ENCODE data around the gene PLLP.

PLLP gene

GRCh38 chr16:57319646-57320045 is 35.2 kb upstream of the PLLP start:
- H3K4me2 ChIP-seq (ENCODE audit: low read depth, low read length, poor library complexity, severe bottlenecking): no peak overlapping the region
- no peaks in the 10 kb centered on the region for H3K36me3 ChIP-seq (ENCODE audit: insufficient read depth, low read length)
- H3F3A ChIP-seq (ENCODE audit: low read depth): no peaks in the 10 kb centered on the region
- no peak overlapping the region for H2AFZ ChIP-seq (ENCODE audit: low read length)
- no peaks in the 10 kb centered on the region for H3K4me1 ChIP-seq (ENCODE audit: insufficient read depth, low read length, poor library complexity, severe bottlenecking)
- no peaks in the 10 kb centered on the region for H3K9me3 ChIP-seq (ENCODE audit: insufficient read depth, low read depth, low read length)
- H3K79me2 ChIP-seq (ENCODE audit: insufficient read depth, low read length): no peaks in the 10 kb centered on the region
- no peak overlapping the region for H3K4me3 ChIP-seq (ENCODE audit: low read length, poor library complexity, severe bottlenecking)
- H3K27me3 ChIP-seq (ENCODE audit: insufficient read depth, low read length, poor library complexity, severe bottlenecking): no peaks in the 10 kb centered on the region
- H4K20me1 ChIP-seq (ENCODE audit: insufficient read depth, low read length, poor library complexity, severe bottlenecking): no peaks in the 10 kb centered on the region
- TF ChIP-seq EZH2phosphoT487 (IDR thresholded peaks at IDR 0.05; ENCODE audit: borderline replicate concordance) (no peak), CTCF (conservative IDR thresholded peaks at IDR 0.05; ENCODE audit: low read length) (no peak)
- no peaks in the 10 kb centered on the region for H3K9me2 ChIP-seq (replicated peaks; ENCODE audit: low read depth, low read length)
- no peak overlapping the region for H3K9ac ChIP-seq (ENCODE audit: low read depth, low read length, poor library complexity, severe bottlenecking)

- H3K9me3 ChIP-seq (ENCODE audit: insufficient read depth, low read depth, low read length): no peaks in the 10 kb centered on the region
- no peaks in the 10 kb centered on the region for H3K4me1 ChIP-seq (ENCODE audit: insufficient read depth, low read length, poor library complexity, severe bottlenecking)
- TF ChIP-seq EZH2phosphoT487 (IDR thresholded peaks at IDR 0.05; ENCODE audit: borderline replicate concordance) (no peak), CTCF (conservative IDR thresholded peaks at IDR 0.05; ENCODE audit: low read length) (no peak)
- no peaks in the 10 kb centered on the region for H3K27me3 ChIP-seq (ENCODE audit: insufficient read depth, low read length, poor library complexity, severe bottlenecking)
- no peaks in the 10 kb centered on the region for H4K20me1 ChIP-seq (ENCODE audit: insufficient read depth, low read length, poor library complexity, severe bottlenecking)
- H3K4me3 ChIP-seq (ENCODE audit: low read length, poor library complexity, severe bottlenecking): no peak overlapping the region
- no peaks in the 10 kb centered on the region for H3K79me2 ChIP-seq (ENCODE audit: insufficient read depth, low read length)
- H2AFZ ChIP-seq (ENCODE audit: low read length): no peak overlapping the region
- no peaks in the 10 kb centered on the region for H3F3A ChIP-seq (ENCODE audit: low read depth)
- no peaks in the 10 kb centered on the region for H3K9me2 ChIP-seq (replicated peaks; ENCODE audit: low read depth, low read length)
- no peak overlapping the region for H3K9ac ChIP-seq (ENCODE audit: low read depth, low read length, poor library complexity, severe bottlenecking)
- H3K36me3 ChIP-seq (ENCODE audit: insufficient read depth, low read length): no peaks in the 10 kb centered on the region
- H3K4me2 ChIP-seq (ENCODE audit: low read depth, low read length, poor library complexity, severe bottlenecking): no peak overlapping the region
Observed at GRCh38 chr16:57318240-57318970, 33.9 kb upstream of the PLLP start.

GRCh38 chr16:57316390-57317017 is 32.0 kb upstream of the PLLP start:
- Histone ChIP-seq H2AFZ (ENCODE audit: low read length) (no peak overlapping the region), H3K27me3 (ENCODE audit: insufficient read depth, low read length, poor library complexity, severe bottlenecking) (no peaks in the 10 kb centered on the region), H3K9me3 (ENCODE audit: insufficient read depth, low read depth, low read length) (no peaks in the 10 kb centered on the region), H4K20me1 (ENCODE audit: insufficient read depth, low read length, poor library complexity, severe bottlenecking) (no peaks in the 10 kb centered on the region), H3K36me3 (ENCODE audit: insufficient read depth, low read length) (no peaks in the 10 kb centered on the region), H3F3A (ENCODE audit: low read depth) (no peaks in the 10 kb centered on the region), H3K4me3 (ENCODE audit: low read length, poor library complexity, severe bottlenecking) (no peak overlapping the region), H3K9ac (ENCODE audit: low read depth, low read length, poor library complexity, severe bottlenecking) (no peak overlapping the region), H3K9me2 (replicated peaks; ENCODE audit: low read depth, low read length) (no peaks in the 10 kb centered on the region), H3K79me2 (ENCODE audit: insufficient read depth, low read length) (no peaks in the 10 kb centered on the region), H3K4me2 (ENCODE audit: low read depth, low read length, poor library complexity, severe bottlenecking) (no peak overlapping the region), H3K4me1 (ENCODE audit: insufficient read depth, low read length, poor library complexity, severe bottlenecking) (no peaks in the 10 kb centered on the region)
- TF ChIP-seq CTCF (conservative IDR thresholded peaks at IDR 0.05; ENCODE audit: low read length) (no peak), EZH2phosphoT487 (IDR thresholded peaks at IDR 0.05; ENCODE audit: borderline replicate concordance) (no peak)
